ENCODE measurements around the gene TAF6.

The TAF6 gene

GRCh38 chr7:100093925-100094486, 25.2 kb downstream of the TAF6 start:
- Mint-ChIP-seq H3K4me1 (peaks cover 42% of the 10 kb centered on the region), H3K27me3 (no peaks in the 10 kb centered on the region), H3K27ac (peak overlapping the region; percentile 23), H3K4me3 (no peak overlapping the region), H3K9me3 (no peaks in the 10 kb centered on the region), H3K36me3 (peaks cover 23% of the 10 kb centered on the region)

DNA sequence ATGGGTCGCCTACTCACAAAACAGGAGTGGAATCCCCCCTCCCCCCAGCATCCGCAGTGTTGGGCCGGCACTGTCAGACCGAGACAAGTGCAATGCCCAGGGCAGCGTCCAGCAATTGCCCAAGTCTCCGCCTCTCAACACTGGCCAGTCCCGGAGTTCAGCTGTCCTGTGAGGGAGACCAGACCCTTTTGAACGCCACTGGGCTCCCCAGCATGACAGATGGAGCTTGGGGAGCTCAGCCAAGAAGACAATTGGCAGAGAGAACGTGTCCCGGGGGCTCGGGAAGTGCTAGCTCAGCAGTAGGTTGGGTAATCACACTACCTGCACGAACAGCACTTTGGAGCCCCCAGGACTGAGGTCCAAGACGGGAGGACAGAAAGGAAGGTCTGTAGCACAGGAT, 25.7 kb downstream of the TAF6 start:
- Mint-ChIP-seq H3K4me1 (peaks cover 38% of the 10 kb centered on the region), H3K36me3 (peaks cover 20% of the 10 kb centered on the region), H3K4me3 (no peak overlapping the region), H3K27me3 (no peaks in the 10 kb centered on the region), H3K9me3 (no peaks in the 10 kb centered on the region), H3K27ac (no peak overlapping the region)

DNA sequence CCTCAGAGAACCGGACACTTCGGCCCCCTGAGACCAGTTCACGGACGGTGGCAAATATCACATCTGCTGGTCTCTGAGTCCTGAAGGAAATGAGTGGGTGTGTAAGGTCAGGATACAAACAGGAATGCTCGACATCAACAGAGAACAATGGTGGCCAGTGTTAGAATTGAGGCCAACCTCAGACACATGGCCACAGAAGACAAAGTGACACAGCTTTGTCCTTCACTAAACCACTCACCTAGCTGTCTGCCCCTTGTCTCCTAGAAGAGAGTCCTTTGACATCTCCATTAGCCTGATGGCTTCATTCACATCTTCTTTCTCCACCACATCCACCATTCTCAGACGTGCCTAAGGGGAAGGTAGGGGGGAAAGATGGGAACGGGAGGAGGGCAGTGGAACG, 26.1 kb downstream of the TAF6 start:
- Mint-ChIP-seq H3K9me3 (no peaks in the 10 kb centered on the region), H3K27ac (peak overlapping the region; percentile 18), H3K27me3 (no peaks in the 10 kb centered on the region), H3K4me1 (peaks cover 36% of the 10 kb centered on the region), H3K4me3 (no peak overlapping the region), H3K36me3 (peaks cover 18% of the 10 kb centered on the region)

- H3K27me3 Mint-ChIP-seq, result no peaks in the 10 kb centered on the region
- peak overlapping the region; percentile 23 for H3K4me3 Mint-ChIP-seq
- peaks cover 33% of the 10 kb centered on the region for H3K4me1 Mint-ChIP-seq
- no peaks in the 10 kb centered on the region for H3K9me3 Mint-ChIP-seq
- H3K36me3 Mint-ChIP-seq, result peaks cover 8% of the 10 kb centered on the region
- peak overlapping the region; percentile 51 for H3K27ac Mint-ChIP-seq
These were observed 27.6 kb downstream of the TAF6 start for GRCh38 chr7:100091411-100092181.

GRCh38 chr7:100090527-100091410, 28.4 kb downstream of the TAF6 start:
- Mint-ChIP-seq H3K27ac (peak overlapping the region; percentile 19), H3K36me3 (peaks cover 6% of the 10 kb centered on the region), H3K9me3 (no peaks in the 10 kb centered on the region), H3K4me1 (peaks cover 33% of the 10 kb centered on the region), H3K4me3 (peak overlapping the region; percentile 39), H3K27me3 (no peaks in the 10 kb centered on the region)

DNA sequence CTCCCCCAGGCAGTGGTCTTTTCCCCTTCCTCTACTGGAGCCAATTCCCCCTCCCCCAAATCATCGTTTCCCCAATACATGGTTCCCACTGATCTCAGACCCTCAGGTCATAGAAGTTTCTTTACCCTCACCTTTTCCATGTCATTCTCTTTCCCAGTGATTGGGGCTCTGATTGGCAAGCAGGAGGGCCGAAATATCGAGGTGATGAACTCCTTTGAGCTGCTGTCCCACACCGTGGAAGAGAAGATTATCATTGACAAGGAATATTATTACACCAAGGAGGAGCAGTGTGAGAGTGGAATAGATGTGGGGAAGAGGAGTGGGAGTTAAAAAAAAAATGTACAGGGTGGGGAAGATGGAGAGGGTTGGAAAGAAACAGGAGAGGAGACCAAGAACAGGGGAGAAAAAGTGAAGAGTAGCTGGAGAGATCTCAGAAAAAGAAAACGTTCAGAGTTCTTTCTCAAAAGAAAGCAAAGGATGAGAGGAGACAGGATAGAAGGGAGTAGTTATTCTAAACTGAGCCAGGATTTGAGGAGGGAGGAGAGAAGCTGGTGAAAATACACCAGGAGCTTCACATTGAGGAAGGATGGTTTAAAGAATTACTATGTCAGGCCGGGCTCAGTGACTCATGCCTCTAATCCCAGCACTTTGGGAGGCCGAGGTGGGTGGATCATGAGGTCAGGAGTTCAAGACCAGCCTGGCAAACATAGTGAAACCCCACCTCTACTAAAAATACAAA, 29.5 kb downstream of the TAF6 start:
- H3K9me3 Mint-ChIP-seq, result no peaks in the 10 kb centered on the region
- peak overlapping the region; percentile 94 for H3K4me3 Mint-ChIP-seq
- peaks cover 26% of the 10 kb centered on the region for H3K4me1 Mint-ChIP-seq
- H3K36me3 Mint-ChIP-seq, result peaks cover 2% of the 10 kb centered on the region
- peak overlapping the region; percentile 94 for H3K27ac Mint-ChIP-seq
- no peaks in the 10 kb centered on the region for H3K27me3 Mint-ChIP-seq

GRCh38 chr7:100088621-100089457, 30.3 kb downstream of the TAF6 start, which contains the start of gene COPS6:
Gene COPS6 (plus strand): TSS chr7:100088969. CDS start chr7:100088991, 22 bp downstream.
- H3K36me3 Mint-ChIP-seq, result peaks cover 2% of the 10 kb centered on the region

GRCh38 chr7:100088095-100088620, 31.0 kb downstream of the TAF6 start:
- peaks cover 26% of the 10 kb centered on the region for H3K4me1 Mint-ChIP-seq
- no peaks in the 10 kb centered on the region for H3K9me3 Mint-ChIP-seq
- H3K27ac Mint-ChIP-seq, result peak overlapping the region; percentile 94

More at GRCh38 chr7:100088621-100089457, 30.3 kb downstream of the TAF6 start, which contains the start of gene COPS6:
- Mint-ChIP-seq H3K27ac (peak within 1 kb of the TSS; percentile 94), H3K9me3 (no peaks in the 10 kb centered on the region), H3K4me1 (peaks cover 26% of the 10 kb centered on the region), H3K27me3 (no peaks in the 10 kb centered on the region), H3K4me3 (peak within 1 kb of the TSS; percentile 94)

DNA sequence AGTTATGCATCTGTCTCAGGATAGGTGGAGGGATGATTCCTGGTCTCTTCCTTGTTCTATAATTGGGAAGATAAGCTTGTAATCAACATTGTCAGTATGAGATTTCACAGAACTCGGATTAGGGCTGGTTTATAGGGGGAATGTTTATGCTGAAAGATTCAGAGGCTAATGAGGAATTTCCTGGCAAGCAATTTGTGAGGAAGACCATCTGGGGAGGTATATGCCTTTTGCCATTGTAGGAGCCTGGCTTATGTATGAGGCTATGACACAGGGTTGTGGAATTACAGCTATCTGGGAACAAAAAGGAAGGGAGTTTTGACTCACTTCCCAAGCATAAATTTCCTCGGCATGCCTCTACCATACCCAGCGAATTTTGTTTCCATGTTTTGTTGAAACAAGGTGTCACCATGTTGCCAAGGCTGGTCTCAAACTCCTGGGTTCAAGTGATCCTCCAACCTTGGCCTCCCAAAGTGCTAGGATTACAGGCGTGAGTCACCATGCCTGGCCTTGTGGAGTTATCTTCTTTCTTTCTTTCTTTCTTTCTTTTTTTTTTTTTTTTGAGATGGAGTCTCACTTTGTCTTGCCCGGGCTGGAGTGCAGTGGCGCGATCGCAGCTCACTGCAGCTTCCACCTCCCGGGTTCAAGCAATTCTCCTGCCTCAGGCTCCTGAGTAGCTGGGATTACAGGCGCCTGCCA, 32.0 kb downstream of the TAF6 start:
- peaks cover 34% of the 10 kb centered on the region for H3K4me1 Mint-ChIP-seq
- no peaks in the 10 kb centered on the region for H3K27me3 Mint-ChIP-seq
- no peaks in the 10 kb centered on the region for H3K9me3 Mint-ChIP-seq
- H3K36me3 Mint-ChIP-seq, result peaks cover 2% of the 10 kb centered on the region
- peak overlapping the region; percentile 57 for H3K4me3 Mint-ChIP-seq
- H3K27ac Mint-ChIP-seq, result peak overlapping the region; percentile 94

More at GRCh38 chr7:100088095-100088620, 31.0 kb downstream of the TAF6 start:
- Mint-ChIP-seq H3K4me3 (peak overlapping the region; percentile 94), H3K27me3 (no peaks in the 10 kb centered on the region), H3K36me3 (peaks cover 2% of the 10 kb centered on the region)

GRCh38 chr7:100085515-100085914, 33.6 kb downstream of the TAF6 start:
- Mint-ChIP-seq H3K4me3 (no peak overlapping the region), H3K27ac (no peak overlapping the region)

DNA sequence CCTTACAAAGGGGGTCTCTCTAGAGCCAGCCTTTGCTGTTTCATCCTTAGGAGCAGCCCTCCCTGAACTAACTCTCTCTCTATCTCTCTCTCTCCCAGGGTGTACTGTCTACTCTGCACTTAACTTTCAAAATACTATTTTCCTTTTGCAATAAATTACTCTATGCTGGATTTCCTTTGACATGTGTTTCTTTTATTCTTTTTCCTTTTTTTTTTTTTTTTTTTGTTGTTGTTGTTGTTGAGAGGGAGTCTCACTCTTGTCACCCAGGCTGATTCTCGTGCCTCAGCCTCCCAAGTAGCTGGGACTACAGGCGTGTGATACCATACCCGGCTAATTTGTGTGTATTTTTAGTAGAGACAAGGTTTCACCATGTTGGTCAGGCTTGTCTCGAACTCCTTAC, 36.2 kb downstream of the TAF6 start:
- H3K4me1 Mint-ChIP-seq, result peaks cover 37% of the 10 kb centered on the region
- H3K9me3 Mint-ChIP-seq, result no peaks in the 10 kb centered on the region
- H3K36me3 Mint-ChIP-seq, result peaks cover 2% of the 10 kb centered on the region
- H3K27me3 Mint-ChIP-seq, result no peaks in the 10 kb centered on the region
- H3K4me3 Mint-ChIP-seq, result peak overlapping the region; percentile 94
- peak overlapping the region; percentile 62 for H3K27ac Mint-ChIP-seq

More at GRCh38 chr7:100085515-100085914, 33.6 kb downstream of the TAF6 start:
- no peaks in the 10 kb centered on the region for H3K9me3 Mint-ChIP-seq
- H3K36me3 Mint-ChIP-seq, result peaks cover 2% of the 10 kb centered on the region
- peaks cover 39% of the 10 kb centered on the region for H3K4me1 Mint-ChIP-seq
- no peaks in the 10 kb centered on the region for H3K27me3 Mint-ChIP-seq

GRCh38 chr7:100081535-100082102, 37.5 kb downstream of the TAF6 start, which contains the start of gene ZNF3:
Gene ZNF3 (minus strand): TSS chr7:100081723. CDS start chr7:100077357, 4,366 bp downstream.
- Mint-ChIP-seq H3K27me3 (no peaks in the 10 kb centered on the region), H3K27ac (peak within 1 kb of the TSS; percentile 91), H3K4me3 (peak within 1 kb of the TSS; percentile 94), H3K9me3 (no peaks in the 10 kb centered on the region), H3K4me1 (peaks cover 37% of the 10 kb centered on the region), H3K36me3 (peaks cover 6% of the 10 kb centered on the region)

- Mint-ChIP-seq H3K4me3 (peak overlapping the region; percentile 94), H3K27me3 (no peaks in the 10 kb centered on the region), H3K4me1 (peaks cover 37% of the 10 kb centered on the region), H3K36me3 (peaks cover 7% of the 10 kb centered on the region), H3K9me3 (no peaks in the 10 kb centered on the region), H3K27ac (peak overlapping the region; percentile 86)
These were observed 38.1 kb downstream of the TAF6 start for GRCh38 chr7:100080907-100081534.
